HepG2 (cell line): ENCODE results near the gene RPTOR. TPM values are rescaled to one million over a fixed set of nuclear protein-coding genes. Genes with fewer than 3 reads are reported as not detected.

ENCODE experiments used
- CHD4 ChIP-seq: fragments of 200-600 bp; sonication (generic); IDR thresholded peaks from 2 replicates; pipeline ENCODE4 v1.7.0; 2017; ENCODE audit warnings: mild to moderate bottlenecking, low read length, borderline replicate concordance
- GFI1 ChIP-seq: sonication (generic); formaldehyde crosslinking; IDR thresholded peaks from 2 replicates; pipeline ENCODE4 v1.5.0; 2020; ENCODE audit warnings: missing genetic modification reagents, mild to moderate bottlenecking, borderline replicate concordance
- HDAC1 ChIP-seq: sonication (generic); formaldehyde crosslinking; IDR thresholded peaks from 2 replicates; pipeline ENCODE4 v1.5.1; 2020; ENCODE audit warnings: mild to moderate bottlenecking, missing genetic modification reagents
- HNF1A ChIP-seq, 2 experiments: sonication (generic) in 1 of 2; formaldehyde crosslinking in 1 of 2; IDR thresholded peaks; 2 replicates each; pipeline versions ENCODE4 v1.4.0 to v1.6.1; 2016 to 2020; ENCODE audit warnings: borderline replicate concordance in 1 of 2, low read depth in 1 of 2, mild to moderate bottlenecking in 1 of 2, missing genetic modification reagents in 1 of 2
- KDM3A ChIP-seq: IDR thresholded peaks from 2 replicates; pipeline ENCODE4 v1.6.1; 2018; ENCODE audit warnings: low read depth, missing compliant biosample characterization
- MEF2D ChIP-seq: sonication (generic); formaldehyde crosslinking; IDR thresholded peaks from 2 replicates; pipeline ENCODE4 v1.5.1; 2020; ENCODE audit warnings: mild to moderate bottlenecking, missing genetic modification reagents
- NR2F1 ChIP-seq, 2 experiments: fragments of 450-650 bp in 1 of 2; formaldehyde crosslinking in 1 of 2; IDR thresholded peaks; 2 replicates each; pipeline versions ENCODE4 v1.5.0 to v1.6.1; 2016 to 2020; ENCODE audit warnings: mild to moderate bottlenecking in 1 of 2, missing compliant biosample characterization in 1 of 2, missing genetic modification reagents in 1 of 2, moderate library complexity in 1 of 2
- RARA ChIP-seq: IDR thresholded peaks from 2 replicates; pipeline ENCODE4 v1.6.1; 2016; ENCODE audit warnings: missing genetic modification reagents, missing compliant biosample characterization
- SIN3B ChIP-seq: fragments of 150-350 bp; IDR thresholded peaks from 2 replicates; pipeline ENCODE4 v1.6.1; 2014; ENCODE audit warnings: low read length
- SP5 ChIP-seq: IDR thresholded peaks from 2 replicates; pipeline ENCODE4 v1.6.1; 2016; ENCODE audit warnings: low read depth, borderline replicate concordance
- TMF1 ChIP-seq: sonication (generic); formaldehyde crosslinking; IDR thresholded peaks from 2 replicates; pipeline ENCODE4 v1.8.1; 2022; ENCODE audit warnings: low read depth, missing genetic modification reagents
- UBTF ChIP-seq: sonication (generic); formaldehyde crosslinking; IDR thresholded peaks from 2 replicates; pipeline ENCODE4 v1.4.0; 2020; ENCODE audit warnings: mild to moderate bottlenecking, missing genetic modification reagents
- ZNF251 ChIP-seq: sonication (generic); formaldehyde crosslinking; IDR thresholded peaks from 2 replicates; pipeline ENCODE4 v1.9.0; 2021; ENCODE audit warnings: mild to moderate bottlenecking, missing genetic modification reagents
- ZNF274 ChIP-seq: sonication (generic); formaldehyde crosslinking; IDR thresholded peaks from 2 replicates; pipeline ENCODE4 v1.5.1; 2020; ENCODE audit warnings: mild to moderate bottlenecking, missing genetic modification reagents
- ZNF513 ChIP-seq: sonication (generic); formaldehyde crosslinking; conservative IDR thresholded peaks from 2 replicates; pipeline ENCODE4 v1.5.0; 2020; ENCODE audit warnings: missing genetic modification reagents
- ZNF564 ChIP-seq: sonication (generic); formaldehyde crosslinking; IDR thresholded peaks from 2 replicates; pipeline ENCODE4 v1.8.1; 2023; ENCODE audit warnings: mild to moderate bottlenecking, missing genetic modification reagents
- ZNF570 ChIP-seq: sonication (generic); formaldehyde crosslinking; IDR thresholded peaks from 2 replicates; pipeline ENCODE4 v1.4.0; 2020; ENCODE audit warnings: mild to moderate bottlenecking, missing genetic modification reagents, borderline replicate concordance
- ZNF605 ChIP-seq: sonication (generic); formaldehyde crosslinking; IDR thresholded peaks from 2 replicates; pipeline ENCODE4 v1.8.0; 2022; ENCODE audit warnings: mild to moderate bottlenecking, missing genetic modification reagents
- ZNF670 ChIP-seq: sonication (generic); formaldehyde crosslinking; IDR thresholded peaks from 2 replicates; pipeline ENCODE4 v1.8.0; 2022; ENCODE audit warnings: mild to moderate bottlenecking, missing genetic modification reagents, borderline replicate concordance
- ZNF724P ChIP-seq: sonication (generic); formaldehyde crosslinking; IDR thresholded peaks from 2 replicates; pipeline ENCODE4 v1.8.0; 2022; ENCODE audit warnings: missing genetic modification reagents, borderline replicate concordance
- ZNF775 ChIP-seq: sonication (generic); formaldehyde crosslinking; IDR thresholded peaks from 2 replicates; pipeline ENCODE4 v1.4.0; 2020; ENCODE audit warnings: missing genetic modification reagents, mild to moderate bottlenecking, moderate library complexity, borderline replicate concordance
- polyA plus RNA-seq, 8 experiments: library from polyadenylated mRNA; depleted of rRNA in 3 of 8; stranded (reverse) in 7 of 8; unstranded in 1 of 8; fragments of >200 nt; fragmentation: Illumina TruSeq in 4 of 8; extraction: Trizol in 4 of 8; gene quantifications; 2 replicates each; pipeline versions ENCODE4 v1.2.1 to v1.2.3, GENCODE V29; 2011 to 2016; ENCODE audit warnings: low read depth in 4 of 8, missing spikeins in 1 of 8, mixed read lengths in 1 of 8; ENCODE audit not compliant: insufficient read depth in 1 of 8
- total RNA-seq, 5 experiments: library from RNA; depleted of rRNA; stranded (reverse); fragments of >200 nt; fragmentation: Illumina TruSeq; extraction: Trizol; gene quantifications; 2 replicates each; pipeline ENCODE4 v1.2.3, GENCODE V29; 2016; ENCODE audit warnings: low read depth in 1 of 5

The RPTOR gene
- total and polyA plus RNA-seq, 2 of the 13 experiments (the other 11 are each of a cell fraction or from before 2014, with no cell fraction given): 6.6 to 25.3 TPM

- TF ChIP-seq HNF1A (IDR thresholded peaks at IDR 0.05; ENCODE audit: low read depth) (no peak), HNF1A (CRISPR knock-in tag; IDR thresholded peaks at IDR 0.05; ENCODE audit: borderline replicate concordance) (peak; percentile 44; the same call in 1 of the 2 replicates), NR2F1 (CRISPR knock-in tag; IDR thresholded peaks at IDR 0.05) (peak; percentile 38 to 77; a peak in 2 of 4 replicates), MEF2D (CRISPR knock-in tag) (no peak), RARA (CRISPR knock-in tag) (0 out of 2 replicates have a peak, but pooled peaks have one; percentile 22), HDAC1 (CRISPR knock-in tag) (peak; percentile 50), ZNF251 (CRISPR knock-in tag) (peak; percentile 74; the same call in 1 of the 2 replicates), CHD4 (peak; percentile 54; the same call in 1 of the 2 replicates), ZNF274 (CRISPR knock-in tag) (0 out of 2 replicates have a peak, but pooled peaks have one; percentile 9), SP5 (peak; percentile 32; the same call in 1 of the 2 replicates), ZNF775 (0 out of 2 replicates have a peak, but pooled peaks have one; percentile 63), ZNF605 (peak; percentile 75), ZNF724P (CRISPR knock-in tag) (peak; percentile 72; the same call in 1 of the 2 replicates), KDM3A (CRISPR knock-in tag) (0 out of 2 replicates have a peak, but pooled peaks have one; percentile 36), ZNF670 (CRISPR knock-in tag) (no peak), UBTF (CRISPR knock-in tag) (peak; percentile 30; the same call in 1 of the 2 replicates), ZNF513 (CRISPR knock-in tag) (no peak), ZNF570 (CRISPR knock-in tag) (no peak; the same call in 1 of the 2 replicates), ZNF564 (CRISPR knock-in tag) (0 out of 2 replicates have a peak, but pooled peaks have one; percentile 17), SIN3B (no peak), TMF1 (CRISPR knock-in tag) (0 out of 2 replicates have a peak, but pooled peaks have one; percentile 36), GFI1 (CRISPR knock-in tag) (no peak)
Measured at GRCh38 chr17:80990921-80991644, 446.4 kb downstream of the RPTOR start (continued).
